ENCODE data around the gene PID1. TPM values are rescaled to one million over a fixed set of nuclear protein-coding genes. Genes with fewer than 3 reads are reported as not detected.

Gene PID1
- total RNA-seq, 1 experiment from 2014 or later: 2.9 TPM

- Histone ChIP-seq H3K9me3 (ENCODE audit: control insufficient read depth, insufficient read depth, low read depth, low read length) (no peaks in the 10 kb centered on the region), H3K27me3 (ENCODE audit: control insufficient read depth, insufficient read depth, low read length) (no peaks in the 10 kb centered on the region; the same call in 1 of the 2 replicates), H3K27ac (ENCODE audit: low read length) (no peak overlapping the region), H3K4me1 (ENCODE audit: control insufficient read depth, insufficient read depth, low read length) (peaks cover 5% of the 10 kb centered on the region; the same call in 1 of the 2 replicates), H3K4me3 (ENCODE audit: low read depth in 2 of 2, low read length in 2 of 2) (no peak overlapping the region), H3K36me3 (ENCODE audit: control insufficient read depth, insufficient read depth, low read length) (no peaks in the 10 kb centered on the region)
- TF ChIP-seq TCF7L2 (IDR thresholded peaks at IDR 0.05; ENCODE audit: low read depth, low read length): no peak
- TF ChIP-seq SIN3A (IDR thresholded peaks at IDR 0.05; ENCODE audit: borderline replicate concordance, insufficient read depth, low read depth, low read length): no peak
- TF ChIP-seq CTCF (IDR thresholded peaks at IDR 0.05): peak; percentile 67; the same call in 1 of the 2 replicates
- TF ChIP-seq REST (IDR thresholded peaks at IDR 0.05; ENCODE audit: insufficient read depth in 1 of 2, low read depth in 2 of 2, low read length in 1 of 2): no peak
- intact Hi-C loops (cut with micrococcal nuclease; ENCODE audit: unreplicated experiment) (loop anchor here (5.0 to 10.0 kb wide), 2 partner anchors 292 to 454 kb away; no protein-coding TSS in a partner anchor), in situ Hi-C loops (cut with HindIII; ENCODE audit: low pct_unique_long_range_greater_than_20kb, low sequenced_read_pairs) (no loop called here)
- CTCF ChIA-PET: interaction anchor here (0.7 kb wide), 2 partner anchors 208 to 1093 kb away, joined by 3 read pairs; no protein-coding TSS in a partner anchor
- POLR2A ChIA-PET: no interaction called here
- peak; percentile 39 for DNase-seq (ENCODE audit: low read depth, low spot score)
- BruUV-seq (replicated peaks): no TSS peak
- peak; percentile 77; the same call in 1 of the 2 replicates for ATAC-seq
Measured at GRCh38 chr2:229133155-229133772, 137.8 kb downstream of the PID1 start.

DNA sequence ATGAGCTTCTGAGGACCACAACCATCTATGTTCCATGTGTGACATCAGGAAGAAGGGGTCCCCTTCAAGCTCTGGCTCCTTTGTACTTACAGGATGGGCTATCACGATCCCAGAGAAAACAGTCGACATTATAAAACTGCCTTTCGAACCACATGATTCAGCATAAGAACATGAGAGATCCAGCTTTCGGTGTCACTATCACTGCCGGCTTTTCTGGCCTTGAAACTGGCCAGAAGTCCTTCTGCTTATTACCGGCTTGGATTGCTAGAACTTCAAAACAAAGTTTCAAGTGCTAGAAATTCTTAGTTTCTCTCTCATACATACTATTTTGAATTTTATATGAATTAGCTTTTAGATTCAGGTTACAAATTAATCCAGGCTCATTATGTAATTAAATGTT lies 138.9 kb downstream of the PID1 start:
- in situ Hi-C loops (cut with HindIII; ENCODE audit: low pct_unique_long_range_greater_than_20kb, low sequenced_read_pairs): no loop called here
- H3K4me1 ChIP-seq (ENCODE audit: control insufficient read depth, insufficient read depth, low read length): peaks cover 5% of the 10 kb centered on the region; the same call in 1 of the 2 replicates
- H3K27ac ChIP-seq (ENCODE audit: low read length): no peak overlapping the region
- no peaks in the 10 kb centered on the region for H3K36me3 ChIP-seq (ENCODE audit: control insufficient read depth, insufficient read depth, low read length)
- DNase-seq (ENCODE audit: low read depth, low spot score) (no peak), ATAC-seq (no peak)
- ChIA-PET CTCF (no interaction called here), POLR2A (no interaction called here)
- no peak overlapping the region for H3K4me3 ChIP-seq (ENCODE audit: low read depth in 2 of 2, low read length in 2 of 2)
- intact Hi-C loops (cut with micrococcal nuclease; ENCODE audit: unreplicated experiment): loop anchor here (1.0 to 10.0 kb wide), 3 partner anchors 141 to 455 kb away; no protein-coding TSS in a partner anchor
- no peaks in the 10 kb centered on the region for H3K9me3 ChIP-seq (ENCODE audit: control insufficient read depth, insufficient read depth, low read depth, low read length)
- TF ChIP-seq SIN3A (IDR thresholded peaks at IDR 0.05; ENCODE audit: borderline replicate concordance, insufficient read depth, low read depth, low read length): no peak
- TF ChIP-seq CTCF (IDR thresholded peaks at IDR 0.05): no peak
- no peaks in the 10 kb centered on the region; the same call in 1 of the 2 replicates for H3K27me3 ChIP-seq (ENCODE audit: control insufficient read depth, insufficient read depth, low read length)
- BruUV-seq (replicated peaks): no TSS peak

Measured in Panc1 (cell line).